ENCODE measurements around the gene ZNF576.

- TF ChIP-seq CTCF (conservative IDR thresholded peaks at IDR 0.05; ENCODE audit: low read depth, low read length) (no peak), POLR2A (IDR thresholded peaks at IDR 0.05; ENCODE audit: low read depth, low read length) (no peak), NFE2L2 (IDR thresholded peaks at IDR 0.05; ENCODE audit: low read depth, low read length) (no peak), MAZ (IDR thresholded peaks at IDR 0.05; ENCODE audit: borderline replicate concordance, low read depth, low read length) (no peak), CHD1 (IDR thresholded peaks at IDR 0.05; ENCODE audit: low read depth, low read length) (no peak), FOS (IDR thresholded peaks at IDR 0.05; ENCODE audit: low read depth, low read length) (no peak), MAFK (IDR thresholded peaks at IDR 0.05; ENCODE audit: low read depth, low read length) (no peak), MXI1 (IDR thresholded peaks at IDR 0.05; ENCODE audit: borderline replicate concordance, low read depth, low read length) (no peak), USF2 (IDR thresholded peaks at IDR 0.05; ENCODE audit: low read depth, low read length) (no peak), RFX5 (IDR thresholded peaks at IDR 0.05; ENCODE audit: low read depth, low read length) (no peak), CEBPB (IDR thresholded peaks at IDR 0.05; ENCODE audit: low read depth, low read length) (no peak), SMC3 (IDR thresholded peaks at IDR 0.05; ENCODE audit: low read depth, low read length) (no peak)
Measured at GRCh38 chr19:43623889-43624670, 27.7 kb downstream of the ZNF576 start.

Data from IMR-90 (cell line).